ENCODE results near the gene NAA80.

Gene NAA80

GRCh38 chr3:50270422-50271224 lies 28.6 kb downstream of the NAA80 start:
- DNase-seq (ENCODE audit: low read depth), result no peak
- no peaks in the 10 kb centered on the region for H3K36me3 ChIP-seq (ENCODE audit: control insufficient read depth, insufficient read depth, low read length, severe bottlenecking)
- H3K4me3 ChIP-seq (ENCODE audit: low read length), result no peak overlapping the region
- H3K9ac ChIP-seq (ENCODE audit: low read length), result peak overlapping the region; percentile 3
- peaks cover 30% of the 10 kb centered on the region for H3K4me1 ChIP-seq (ENCODE audit: control insufficient read depth, insufficient read depth, low read length)
- H3K9me3 ChIP-seq (ENCODE audit: control insufficient read depth, low read length), result no peaks in the 10 kb centered on the region
- peaks cover 7% of the 10 kb centered on the region for H3K27me3 ChIP-seq (replicated peaks; ENCODE audit: control insufficient read depth, insufficient read depth, low read length)

- Histone ChIP-seq H3K27me3 (replicated peaks; ENCODE audit: control insufficient read depth, insufficient read depth, low read length) (peaks cover 7% of the 10 kb centered on the region), H3K4me3 (ENCODE audit: low read length) (no peak overlapping the region), H3K9me3 (ENCODE audit: control insufficient read depth, low read length) (no peaks in the 10 kb centered on the region), H3K4me1 (ENCODE audit: control insufficient read depth, insufficient read depth, low read length) (peaks cover 35% of the 10 kb centered on the region), H3K9ac (ENCODE audit: low read length) (peak overlapping the region; percentile 3), H3K36me3 (ENCODE audit: control insufficient read depth, insufficient read depth, low read length, severe bottlenecking) (no peaks in the 10 kb centered on the region)
- DNase-seq (ENCODE audit: low read depth), result no peak
Observed at GRCh38 chr3:50269977-50270413, 29.2 kb downstream of the NAA80 start.

- peaks cover 38% of the 10 kb centered on the region for H3K4me1 ChIP-seq (ENCODE audit: control insufficient read depth, insufficient read depth, low read length)
- DNase-seq (ENCODE audit: low read depth), result no peak
- peaks cover 6% of the 10 kb centered on the region for H3K27me3 ChIP-seq (replicated peaks; ENCODE audit: control insufficient read depth, insufficient read depth, low read length)
- H3K4me3 ChIP-seq (ENCODE audit: low read length), result no peak overlapping the region
- H3K9me3 ChIP-seq (ENCODE audit: control insufficient read depth, low read length), result no peaks in the 10 kb centered on the region
- peak overlapping the region; percentile 31 for H3K9ac ChIP-seq (ENCODE audit: low read length)
- no peaks in the 10 kb centered on the region for H3K36me3 ChIP-seq (ENCODE audit: control insufficient read depth, insufficient read depth, low read length, severe bottlenecking)
Observed at GRCh38 chr3:50269460-50269859, 29.7 kb downstream of the NAA80 start.

- H3K4me1 ChIP-seq (ENCODE audit: control insufficient read depth, insufficient read depth, low read length), result peaks cover 44% of the 10 kb centered on the region
- peak within 1 kb of the TSS; percentile 31 for H3K9ac ChIP-seq (ENCODE audit: low read length)
- DNase-seq (ENCODE audit: low read depth), result peak; percentile 76
- H3K9me3 ChIP-seq (ENCODE audit: control insufficient read depth, low read length), result no peaks in the 10 kb centered on the region
- no peak within 1 kb of the TSS for H3K4me3 ChIP-seq (ENCODE audit: low read length)
- peaks cover 3% of the 10 kb centered on the region for H3K27me3 ChIP-seq (replicated peaks; ENCODE audit: control insufficient read depth, insufficient read depth, low read length)
- H3K36me3 ChIP-seq (ENCODE audit: control insufficient read depth, insufficient read depth, low read length, severe bottlenecking), result no peaks in the 10 kb centered on the region
Observed at GRCh38 chr3:50268703-50269451, 30.3 kb downstream of the NAA80 start, which contains the start of gene SEMA3B. TSS of gene SEMA3B (plus strand) at chr3:50269147. CDS start at chr3:50269241, 94 bp downstream.

GRCh38 chr3:50268276-50268675 lies 30.9 kb downstream of the NAA80 start:
- Histone ChIP-seq H3K9me3 (ENCODE audit: control insufficient read depth, low read length) (no peaks in the 10 kb centered on the region), H3K4me1 (ENCODE audit: control insufficient read depth, insufficient read depth, low read length) (peaks cover 48% of the 10 kb centered on the region), H3K27me3 (replicated peaks; ENCODE audit: control insufficient read depth, insufficient read depth, low read length) (no peaks in the 10 kb centered on the region), H3K4me3 (ENCODE audit: low read length) (no peak overlapping the region), H3K36me3 (ENCODE audit: control insufficient read depth, insufficient read depth, low read length, severe bottlenecking) (no peaks in the 10 kb centered on the region), H3K9ac (ENCODE audit: low read length) (no peak overlapping the region)
- no peak for DNase-seq (ENCODE audit: low read depth)

- H3K27me3 ChIP-seq (replicated peaks; ENCODE audit: control insufficient read depth, insufficient read depth, low read length), result no peaks in the 10 kb centered on the region
- H3K36me3 ChIP-seq (ENCODE audit: control insufficient read depth, insufficient read depth, low read length, severe bottlenecking), result no peaks in the 10 kb centered on the region
- H3K9me3 ChIP-seq (ENCODE audit: control insufficient read depth, low read length), result no peaks in the 10 kb centered on the region
- DNase-seq (ENCODE audit: low read depth), result peak; percentile 68
- H3K4me1 ChIP-seq (ENCODE audit: control insufficient read depth, insufficient read depth, low read length), result peaks cover 50% of the 10 kb centered on the region
- H3K4me3 ChIP-seq (ENCODE audit: low read length), result peak overlapping the region; percentile 65
- peak overlapping the region; percentile 79 for H3K9ac ChIP-seq (ENCODE audit: low read length)
Observed at GRCh38 chr3:50267280-50267913, 31.8 kb downstream of the NAA80 start.

- DNase-seq (ENCODE audit: low read depth), result no peak
- H3K36me3 ChIP-seq (ENCODE audit: control insufficient read depth, insufficient read depth, low read length, severe bottlenecking), result no peaks in the 10 kb centered on the region
- peak overlapping the region; percentile 65 for H3K4me3 ChIP-seq (ENCODE audit: low read length)
- no peaks in the 10 kb centered on the region for H3K27me3 ChIP-seq (replicated peaks; ENCODE audit: control insufficient read depth, insufficient read depth, low read length)
- H3K4me1 ChIP-seq (ENCODE audit: control insufficient read depth, insufficient read depth, low read length), result peaks cover 50% of the 10 kb centered on the region
- no peaks in the 10 kb centered on the region for H3K9me3 ChIP-seq (ENCODE audit: control insufficient read depth, low read length)
- H3K9ac ChIP-seq (ENCODE audit: low read length), result peak overlapping the region; percentile 79
Observed at GRCh38 chr3:50266836-50267235, 32.4 kb downstream of the NAA80 start.

- no peak overlapping the region for H3K4me3 ChIP-seq (ENCODE audit: low read length)
- H3K36me3 ChIP-seq (ENCODE audit: control insufficient read depth, insufficient read depth, low read length, severe bottlenecking), result no peaks in the 10 kb centered on the region
- DNase-seq (ENCODE audit: low read depth), result no peak
- H3K4me1 ChIP-seq (ENCODE audit: control insufficient read depth, insufficient read depth, low read length), result peaks cover 57% of the 10 kb centered on the region
- no peaks in the 10 kb centered on the region for H3K27me3 ChIP-seq (replicated peaks; ENCODE audit: control insufficient read depth, insufficient read depth, low read length)
- no peaks in the 10 kb centered on the region for H3K9me3 ChIP-seq (ENCODE audit: control insufficient read depth, low read length)
- no peak overlapping the region for H3K9ac ChIP-seq (ENCODE audit: low read length)
Observed at GRCh38 chr3:50266017-50266416, 33.2 kb downstream of the NAA80 start.

- Histone ChIP-seq H3K9ac (ENCODE audit: low read length) (no peak overlapping the region), H3K27me3 (replicated peaks; ENCODE audit: control insufficient read depth, insufficient read depth, low read length) (no peaks in the 10 kb centered on the region), H3K4me3 (ENCODE audit: low read length) (no peak overlapping the region), H3K9me3 (ENCODE audit: control insufficient read depth, low read length) (no peaks in the 10 kb centered on the region), H3K36me3 (ENCODE audit: control insufficient read depth, insufficient read depth, low read length, severe bottlenecking) (no peaks in the 10 kb centered on the region), H3K4me1 (ENCODE audit: control insufficient read depth, insufficient read depth, low read length) (peaks cover 61% of the 10 kb centered on the region)
- DNase-seq (ENCODE audit: low read depth), result no peak
Observed at GRCh38 chr3:50265571-50265970, 33.6 kb downstream of the NAA80 start.

- Histone ChIP-seq H3K4me1 (ENCODE audit: control insufficient read depth, insufficient read depth, low read length) (peaks cover 62% of the 10 kb centered on the region), H3K36me3 (ENCODE audit: control insufficient read depth, insufficient read depth, low read length, severe bottlenecking) (no peaks in the 10 kb centered on the region), H3K9ac (ENCODE audit: low read length) (peak overlapping the region; percentile 29), H3K9me3 (ENCODE audit: control insufficient read depth, low read length) (no peaks in the 10 kb centered on the region), H3K4me3 (ENCODE audit: low read length) (no peak overlapping the region), H3K27me3 (replicated peaks; ENCODE audit: control insufficient read depth, insufficient read depth, low read length) (no peaks in the 10 kb centered on the region)
- no peak for DNase-seq (ENCODE audit: low read depth)
Observed at GRCh38 chr3:50264964-50265485, 34.2 kb downstream of the NAA80 start.

Measured in adipocyte (in vitro differentiated cells).